ENCODE measurements around the gene ZNF44. TPM values are rescaled to one million over a fixed set of nuclear protein-coding genes. Genes with fewer than 3 reads are reported as not detected.

The ZNF44 gene
- total and polyA plus RNA-seq, 2 of the 13 experiments (the other 11 are each of a cell fraction or from before 2014, with no cell fraction given): 6.9 to 15.7 TPM

GRCh38 chr19:12272980-12273901 is 21.4 kb downstream of the ZNF44 start:
- no peaks in the 10 kb centered on the region for H3K4me1 ChIP-seq (ENCODE audit: insufficient read depth, low read length)
- ChIA-PET POLR2A (no interaction called here), CTCF (ENCODE audit: low intra/inter-chr PET ratio, low total read pairs) (no interaction called here)
- intact Hi-C loops (cut with micrococcal nuclease; ENCODE audit: unreplicated experiment): no loop called here
- peaks cover 21% of the 10 kb centered on the region for H3K79me2 ChIP-seq (ENCODE audit: insufficient read depth, low read length)
- H3K27me3 ChIP-seq (ENCODE audit: control insufficient read depth in 1 of 2, insufficient read depth in 2 of 2, low read length in 2 of 2): no peaks in the 10 kb centered on the region
- H3K9ac ChIP-seq (ENCODE audit: insufficient read depth, low read depth, low read length): no peak overlapping the region
- DNase-seq (ENCODE audit: low spot score): no peak
- peaks cover 14 to 31% of the 10 kb centered on the region in 2 experiments for H3K36me3 ChIP-seq (replicated peaks in 1 of 2; ENCODE audit: control insufficient read depth in 1 of 2, insufficient read depth in 2 of 2, low read length in 2 of 2)
- no peak overlapping the region for H3K4me2 ChIP-seq (ENCODE audit: low read depth, low read length)
- ATAC-seq: no peak
- H2AFZ ChIP-seq (ENCODE audit: low read length): no peak overlapping the region
- no peak for TF ChIP-seq PRPF4 (IDR thresholded peaks at IDR 0.05; ENCODE audit: low read depth, low read length, poor library complexity, severe bottlenecking)
- no peak for TF ChIP-seq IKZF1 (IDR thresholded peaks at IDR 0.05)
- TF ChIP-seq KAT7 (CRISPR knock-in tag; IDR thresholded peaks at IDR 0.05; ENCODE audit: borderline replicate concordance): no peak
- no peak for TF ChIP-seq ZNF292 (CRISPR knock-in tag; IDR thresholded peaks at IDR 0.05; ENCODE audit: borderline replicate concordance, low read depth)
- no peak for TF ChIP-seq FOXM1 (CRISPR knock-in tag; IDR thresholded peaks at IDR 0.05)
- no peak for TF ChIP-seq YEATS4 (CRISPR knock-in tag; IDR thresholded peaks at IDR 0.05; ENCODE audit: borderline replicate concordance)
- TF ChIP-seq, protein P1, sequence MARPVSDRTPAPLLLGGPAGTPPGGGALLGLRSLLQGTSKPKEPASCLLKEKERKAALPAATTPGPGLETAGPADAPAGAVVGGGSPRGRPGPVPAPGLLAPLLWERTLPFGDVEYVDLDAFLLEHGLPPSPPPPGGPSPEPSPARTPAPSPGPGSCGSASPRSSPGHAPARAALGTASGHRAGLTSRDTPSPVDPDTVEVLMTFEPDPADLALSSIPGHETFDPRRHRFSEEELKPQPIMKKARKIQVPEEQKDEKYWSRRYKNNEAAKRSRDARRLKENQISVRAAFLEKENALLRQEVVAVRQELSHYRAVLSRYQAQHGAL (CRISPR knock-in tag; IDR thresholded peaks at IDR 0.05; ENCODE audit: not compliant biosample characterization): no peak
- TF ChIP-seq KDM6A (CRISPR knock-in tag; IDR thresholded peaks at IDR 0.05; ENCODE audit: low read depth): no peak
- no peak for TF ChIP-seq ZNF569 (CRISPR knock-in tag; IDR thresholded peaks at IDR 0.05; ENCODE audit: borderline replicate concordance)
- TF ChIP-seq SNAI1 (CRISPR knock-in tag; IDR thresholded peaks at IDR 0.05; ENCODE audit: borderline replicate concordance): no peak
- no peak for TF ChIP-seq ESRRA (CRISPR knock-in tag; IDR thresholded peaks at IDR 0.05; ENCODE audit: low read depth)
- TF ChIP-seq HIVEP1 (CRISPR knock-in tag; IDR thresholded peaks at IDR 0.05): no peak
- TF ChIP-seq ZBTB3 (CRISPR knock-in tag; IDR thresholded peaks at IDR 0.05; ENCODE audit: borderline replicate concordance, low read depth): no peak
- TF ChIP-seq ZNF766 (CRISPR knock-in tag; IDR thresholded peaks at IDR 0.05; ENCODE audit: borderline replicate concordance): no peak
- TF ChIP-seq, protein P2, sequence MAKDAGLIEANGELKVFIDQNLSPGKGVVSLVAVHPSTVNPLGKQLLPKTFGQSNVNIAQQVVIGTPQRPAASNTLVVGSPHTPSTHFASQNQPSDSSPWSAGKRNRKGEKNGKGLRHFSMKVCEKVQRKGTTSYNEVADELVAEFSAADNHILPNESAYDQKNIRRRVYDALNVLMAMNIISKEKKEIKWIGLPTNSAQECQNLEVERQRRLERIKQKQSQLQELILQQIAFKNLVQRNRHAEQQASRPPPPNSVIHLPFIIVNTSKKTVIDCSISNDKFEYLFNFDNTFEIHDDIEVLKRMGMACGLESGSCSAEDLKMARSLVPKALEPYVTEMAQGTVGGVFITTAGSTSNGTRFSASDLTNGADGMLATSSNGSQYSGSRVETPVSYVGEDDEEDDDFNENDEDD (CRISPR knock-in tag; IDR thresholded peaks at IDR 0.05; ENCODE audit: borderline replicate concordance): no peak
- in situ Hi-C loops (cut with HindIII; ENCODE audit: extremely low pct_ligation_motif_present, low pct_unique_long_range_greater_than_20kb): no loop called here
- BruUV-seq (replicated peaks): TSS peak; percentile 36
- H3K9me3 ChIP-seq (ENCODE audit: low read length): peaks cover 28% of the 10 kb centered on the region
- no peak overlapping the region for H3K4me3 ChIP-seq (replicated peaks in 1 of 3; ENCODE audit: insufficient read depth in 1 of 3, low read depth in 2 of 3, low read length in 3 of 3)
- WGBS (ENCODE audit: low lambda C conversion rate): 96% methylated on average over 11 of the region's 11 CpGs
- H3K27ac ChIP-seq (ENCODE audit: extremely low read length, insufficient read depth, low read length): no peak overlapping the region
- H4K20me1 ChIP-seq (ENCODE audit: insufficient read depth, low read length): no peaks in the 10 kb centered on the region
- peak; percentile 23 for FAIRE-seq

Measured in HepG2 (cell line).